HG03558 (cell line): ENCODE measurements around the gene SON.

ENCODE experiments used
- ATAC-seq: cut with Tn5 transposase; IDR thresholded peaks from one replicate; pipeline ENCODE4 v1.9.1; 2021; ENCODE audit warnings: moderate number of reproducible peaks; ENCODE audit not compliant: unreplicated experiment; ENCODE audit errors: extremely low read depth

Gene SON

DNA sequence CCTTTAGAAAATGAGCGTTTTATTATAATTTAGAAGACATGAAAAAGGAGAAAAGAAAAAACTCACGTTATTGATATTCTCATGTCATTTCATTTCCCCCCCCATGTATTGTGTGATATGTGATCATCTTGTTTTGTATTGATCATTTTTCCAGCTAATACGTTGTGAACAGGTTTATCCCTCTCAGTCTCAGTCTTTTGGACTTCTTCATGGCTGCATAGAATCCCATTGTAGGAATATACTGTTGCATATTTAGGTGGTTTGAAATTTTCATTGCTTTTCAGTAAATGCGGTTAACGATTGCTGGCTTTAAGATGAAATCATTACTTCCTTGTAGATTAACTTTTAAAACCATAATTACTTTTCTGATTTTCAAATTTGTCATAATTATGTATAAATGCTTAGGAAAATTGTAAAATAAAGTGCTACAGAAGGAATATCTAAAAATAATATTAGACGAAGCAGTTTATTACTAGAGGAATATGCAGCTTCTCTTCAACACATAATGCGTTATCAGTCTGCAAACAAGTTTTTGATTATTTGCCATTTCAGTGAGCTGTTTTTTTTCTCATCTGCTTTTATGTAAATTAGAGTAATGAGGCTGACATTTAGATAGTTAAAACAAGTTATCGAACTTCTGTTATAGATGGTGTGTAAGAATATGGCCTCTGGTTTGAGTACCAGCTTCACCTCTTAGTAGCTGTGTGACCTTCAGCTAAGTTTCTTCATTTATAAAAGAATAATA, 1.8 kb downstream of the SON start:
- ATAC-seq: no peak

DNA sequence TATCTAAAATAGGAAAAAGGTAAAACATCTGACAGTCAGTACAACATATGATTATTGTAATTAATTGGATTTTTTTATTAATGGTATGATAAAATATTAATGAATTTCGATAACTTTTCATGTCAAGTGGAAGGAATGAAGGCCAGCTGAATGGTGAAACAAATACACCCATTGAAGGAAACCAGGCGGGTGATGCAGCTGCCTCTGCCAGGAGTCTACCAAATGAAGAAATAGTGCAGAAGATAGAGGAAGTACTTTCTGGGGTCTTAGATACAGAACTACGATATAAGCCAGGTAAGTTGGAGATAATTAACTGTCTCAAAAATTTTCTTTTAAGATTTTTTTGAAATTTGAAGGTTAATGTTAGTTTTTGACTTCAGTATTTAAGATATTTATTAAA, 3.2 kb downstream of the SON start:
- ATAC-seq: no peak

DNA sequence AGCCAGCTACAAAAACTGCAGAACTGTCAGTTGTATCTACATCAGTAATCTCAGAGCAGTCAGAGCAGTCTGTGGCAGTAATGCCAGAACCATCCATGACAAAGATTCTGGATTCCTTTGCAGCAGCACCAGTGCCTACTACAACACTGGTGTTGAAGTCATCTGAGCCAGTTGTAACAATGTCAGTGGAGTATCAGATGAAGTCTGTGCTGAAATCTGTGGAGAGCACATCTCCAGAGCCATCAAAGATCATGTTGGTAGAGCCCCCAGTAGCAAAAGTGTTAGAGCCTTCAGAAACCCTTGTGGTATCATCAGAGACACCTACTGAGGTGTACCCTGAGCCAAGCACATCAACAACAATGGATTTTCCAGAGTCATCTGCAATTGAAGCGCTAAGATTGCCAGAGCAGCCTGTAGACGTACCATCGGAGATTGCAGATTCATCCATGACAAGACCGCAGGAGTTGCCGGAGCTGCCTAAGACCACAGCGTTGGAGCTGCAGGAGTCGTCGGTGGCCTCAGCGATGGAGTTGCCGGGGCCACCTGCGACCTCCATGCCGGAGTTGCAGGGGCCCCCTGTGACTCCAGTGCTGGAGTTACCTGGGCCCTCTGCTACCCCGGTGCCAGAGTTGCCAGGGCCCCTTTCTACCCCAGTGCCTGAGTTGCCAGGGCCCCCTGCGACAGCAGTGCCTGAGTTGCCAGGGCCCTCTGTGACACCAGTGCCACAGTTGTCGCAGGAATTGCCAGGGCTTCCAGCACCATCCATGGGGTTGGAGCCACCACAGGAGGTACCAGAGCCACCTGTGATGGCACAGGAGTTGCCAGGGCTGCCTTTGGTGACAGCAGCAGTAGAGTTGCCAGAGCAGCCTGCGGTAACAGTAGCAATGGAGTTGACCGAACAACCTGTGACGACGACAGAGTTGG, 7.3 kb downstream of the SON start:
- no peak for ATAC-seq

DNA sequence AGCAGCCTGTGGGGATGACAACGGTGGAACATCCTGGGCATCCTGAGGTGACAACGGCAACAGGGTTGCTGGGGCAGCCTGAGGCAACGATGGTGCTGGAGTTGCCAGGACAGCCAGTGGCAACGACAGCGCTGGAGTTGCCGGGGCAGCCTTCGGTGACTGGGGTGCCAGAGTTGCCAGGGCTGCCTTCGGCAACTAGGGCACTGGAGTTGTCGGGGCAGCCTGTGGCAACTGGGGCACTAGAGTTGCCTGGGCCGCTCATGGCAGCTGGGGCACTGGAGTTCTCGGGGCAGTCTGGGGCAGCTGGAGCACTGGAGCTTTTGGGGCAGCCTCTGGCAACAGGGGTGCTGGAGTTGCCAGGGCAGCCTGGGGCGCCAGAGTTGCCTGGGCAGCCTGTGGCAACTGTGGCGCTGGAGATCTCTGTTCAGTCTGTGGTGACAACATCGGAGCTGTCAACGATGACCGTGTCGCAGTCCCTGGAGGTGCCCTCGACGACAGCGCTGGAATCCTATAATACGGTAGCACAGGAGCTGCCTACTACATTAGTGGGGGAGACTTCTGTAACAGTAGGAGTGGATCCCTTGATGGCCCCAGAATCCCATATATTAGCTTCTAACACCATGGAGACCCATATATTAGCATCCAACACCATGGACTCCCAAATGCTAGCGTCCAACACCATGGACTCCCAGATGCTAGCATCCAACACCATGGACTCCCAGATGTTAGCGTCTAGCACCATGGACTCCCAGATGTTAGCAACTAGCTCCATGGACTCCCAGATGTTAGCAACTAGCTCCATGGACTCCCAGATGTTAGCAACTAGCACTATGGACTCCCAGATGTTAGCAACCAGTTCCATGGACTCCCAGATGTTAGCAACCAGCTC, 8.2 kb downstream of the SON start:
- ATAC-seq: no peak

DNA sequence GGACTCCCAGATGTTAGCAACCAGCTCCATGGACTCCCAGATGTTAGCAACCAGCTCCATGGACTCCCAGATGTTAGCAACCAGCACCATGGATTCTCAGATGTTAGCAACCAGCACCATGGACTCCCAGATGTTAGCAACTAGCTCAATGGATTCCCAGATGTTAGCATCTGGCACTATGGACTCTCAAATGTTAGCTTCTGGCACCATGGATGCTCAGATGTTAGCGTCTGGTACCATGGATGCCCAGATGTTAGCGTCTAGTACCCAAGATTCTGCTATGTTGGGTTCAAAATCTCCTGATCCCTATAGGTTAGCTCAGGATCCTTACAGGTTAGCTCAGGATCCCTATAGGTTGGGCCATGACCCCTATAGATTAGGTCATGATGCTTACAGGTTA, 8.8 kb downstream of the SON start:
- ATAC-seq: no peak

DNA sequence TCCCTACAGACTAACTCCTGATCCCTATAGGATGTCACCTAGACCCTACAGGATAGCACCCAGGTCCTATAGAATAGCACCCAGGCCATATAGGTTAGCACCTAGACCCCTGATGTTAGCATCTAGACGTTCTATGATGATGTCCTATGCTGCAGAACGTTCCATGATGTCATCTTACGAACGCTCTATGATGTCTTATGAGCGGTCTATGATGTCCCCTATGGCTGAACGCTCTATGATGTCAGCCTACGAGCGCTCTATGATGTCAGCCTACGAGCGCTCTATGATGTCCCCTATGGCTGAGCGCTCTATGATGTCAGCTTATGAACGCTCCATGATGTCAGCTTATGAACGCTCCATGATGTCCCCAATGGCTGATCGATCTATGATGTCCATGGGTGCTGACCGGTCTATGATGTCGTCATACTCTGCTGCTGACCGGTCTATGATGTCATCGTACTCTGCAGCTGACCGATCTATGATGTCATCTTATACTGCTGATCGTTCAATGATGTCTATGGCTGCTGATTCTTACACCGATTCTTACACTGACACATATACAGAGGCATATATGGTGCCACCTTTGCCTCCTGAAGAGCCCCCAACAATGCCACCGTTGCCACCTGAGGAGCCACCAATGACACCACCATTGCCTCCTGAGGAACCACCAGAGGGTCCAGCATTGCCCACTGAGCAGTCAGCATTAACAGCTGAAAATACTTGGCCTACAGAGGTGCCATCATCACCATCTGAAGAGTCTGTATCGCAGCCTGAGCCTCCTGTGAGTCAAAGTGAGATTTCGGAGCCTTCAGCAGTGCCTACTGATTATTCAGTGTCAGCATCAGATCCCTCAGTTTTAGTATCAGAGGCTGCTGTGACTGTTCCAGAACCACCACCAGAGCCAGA, 9.5 kb downstream of the SON start:
- ATAC-seq: no peak

DNA sequence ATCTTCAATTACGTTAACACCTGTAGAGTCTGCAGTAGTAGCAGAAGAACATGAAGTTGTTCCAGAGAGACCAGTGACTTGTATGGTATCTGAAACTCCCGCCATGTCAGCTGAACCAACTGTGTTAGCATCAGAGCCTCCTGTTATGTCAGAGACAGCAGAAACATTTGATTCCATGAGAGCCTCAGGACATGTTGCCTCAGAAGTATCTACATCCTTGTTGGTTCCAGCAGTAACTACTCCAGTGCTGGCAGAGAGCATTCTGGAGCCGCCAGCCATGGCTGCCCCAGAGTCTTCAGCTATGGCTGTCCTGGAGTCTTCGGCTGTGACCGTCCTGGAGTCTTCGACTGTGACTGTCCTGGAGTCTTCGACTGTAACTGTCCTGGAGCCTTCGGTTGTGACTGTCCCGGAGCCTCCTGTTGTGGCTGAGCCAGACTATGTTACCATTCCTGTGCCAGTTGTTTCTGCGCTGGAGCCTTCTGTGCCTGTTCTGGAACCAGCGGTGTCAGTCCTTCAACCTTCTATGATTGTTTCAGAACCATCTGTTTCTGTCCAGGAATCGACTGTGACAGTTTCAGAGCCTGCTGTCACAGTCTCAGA, 10.3 kb downstream of the SON start:
- no peak for ATAC-seq

DNA sequence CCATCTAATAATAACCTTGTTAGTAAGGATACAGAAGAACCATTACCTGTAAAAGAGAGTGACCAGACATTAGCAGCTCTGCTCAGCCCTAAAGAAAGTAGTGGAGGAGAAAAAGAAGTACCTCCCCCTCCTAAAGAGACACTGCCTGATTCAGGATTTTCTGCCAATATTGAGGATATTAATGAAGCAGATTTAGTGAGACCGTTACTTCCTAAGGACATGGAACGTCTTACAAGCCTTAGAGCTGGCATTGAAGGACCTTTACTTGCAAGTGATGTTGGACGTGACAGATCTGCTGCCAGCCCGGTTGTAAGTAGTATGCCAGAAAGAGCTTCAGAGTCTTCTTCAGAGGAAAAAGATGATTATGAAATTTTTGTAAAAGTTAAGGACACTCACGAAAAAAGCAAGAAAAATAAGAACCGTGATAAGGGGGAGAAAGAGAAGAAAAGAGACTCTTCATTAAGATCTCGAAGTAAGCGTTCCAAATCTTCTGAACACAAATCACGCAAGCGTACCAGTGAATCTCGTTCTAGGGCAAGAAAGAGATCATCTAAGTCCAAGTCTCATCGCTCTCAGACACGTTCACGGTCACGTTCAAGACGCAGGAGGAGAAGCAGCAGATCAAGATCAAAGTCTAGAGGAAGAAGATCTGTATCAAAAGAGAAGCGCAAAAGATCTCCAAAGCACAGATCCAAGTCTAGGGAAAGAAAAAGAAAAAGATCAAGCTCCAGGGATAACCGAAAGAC, 11.6 kb downstream of the SON start:
- ATAC-seq: no peak

DNA sequence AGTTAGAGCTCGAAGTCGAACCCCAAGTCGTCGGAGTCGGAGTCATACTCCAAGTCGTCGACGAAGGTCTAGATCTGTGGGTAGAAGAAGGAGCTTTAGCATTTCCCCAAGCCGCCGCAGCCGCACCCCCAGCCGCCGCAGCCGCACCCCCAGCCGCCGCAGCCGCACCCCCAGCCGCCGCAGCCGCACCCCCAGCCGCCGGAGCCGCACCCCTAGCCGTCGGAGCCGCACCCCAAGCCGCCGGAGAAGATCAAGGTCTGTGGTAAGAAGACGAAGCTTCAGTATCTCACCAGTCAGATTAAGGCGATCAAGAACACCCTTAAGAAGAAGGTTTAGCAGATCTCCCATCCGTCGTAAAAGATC, 12.1 kb downstream of the SON start:
- no peak for ATAC-seq

DNA sequence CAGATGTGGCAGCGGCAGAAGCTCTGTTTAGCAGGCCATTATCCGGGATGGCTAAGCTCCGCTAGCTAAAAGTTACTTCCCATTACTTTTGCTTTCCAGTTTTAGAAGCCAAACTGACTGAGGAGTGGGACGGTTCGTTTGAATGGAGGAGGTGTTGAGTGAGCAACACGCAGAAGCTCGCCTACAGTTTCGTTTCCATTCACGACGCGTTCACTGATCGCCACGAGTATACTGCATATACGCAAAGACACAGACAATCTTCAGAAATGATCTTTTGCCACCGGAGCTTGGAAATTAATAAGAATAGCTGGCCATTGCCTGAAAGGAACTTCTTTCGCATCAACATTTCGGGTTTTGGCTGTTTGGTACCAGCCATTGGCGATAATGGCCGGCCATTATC, 14.6 kb downstream of the SON start:
- ATAC-seq: no peak

DNA sequence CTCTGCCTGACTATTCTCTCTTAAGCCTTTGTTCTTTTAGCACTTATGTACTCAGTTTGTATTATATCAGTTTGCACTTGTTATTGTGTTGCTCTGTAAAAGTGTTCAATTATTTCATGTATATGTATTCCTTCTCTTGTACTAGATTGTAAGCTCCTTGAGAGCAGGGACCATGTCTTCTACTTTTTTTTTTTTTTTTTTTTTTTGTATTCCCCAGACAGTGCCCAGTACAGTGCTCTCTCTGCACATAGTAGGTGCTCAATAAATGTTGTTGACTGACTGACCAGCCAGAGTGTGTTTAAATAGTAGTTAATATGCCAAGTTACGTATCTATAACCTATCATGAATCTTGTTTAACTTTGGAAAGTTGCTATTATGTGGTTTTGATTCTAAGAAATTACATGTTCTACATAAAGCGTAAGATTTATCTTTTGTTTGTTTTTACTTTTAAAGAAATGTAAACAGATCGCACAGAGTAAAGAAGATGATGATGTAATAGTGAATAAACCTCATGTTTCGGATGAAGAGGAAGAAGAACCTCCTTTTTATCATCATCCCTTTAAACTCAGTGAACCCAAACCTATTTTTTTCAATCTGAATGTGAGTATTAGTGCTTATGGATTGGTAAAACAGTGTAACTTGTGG, 16.1 kb downstream of the SON start:
- no peak for ATAC-seq

DNA sequence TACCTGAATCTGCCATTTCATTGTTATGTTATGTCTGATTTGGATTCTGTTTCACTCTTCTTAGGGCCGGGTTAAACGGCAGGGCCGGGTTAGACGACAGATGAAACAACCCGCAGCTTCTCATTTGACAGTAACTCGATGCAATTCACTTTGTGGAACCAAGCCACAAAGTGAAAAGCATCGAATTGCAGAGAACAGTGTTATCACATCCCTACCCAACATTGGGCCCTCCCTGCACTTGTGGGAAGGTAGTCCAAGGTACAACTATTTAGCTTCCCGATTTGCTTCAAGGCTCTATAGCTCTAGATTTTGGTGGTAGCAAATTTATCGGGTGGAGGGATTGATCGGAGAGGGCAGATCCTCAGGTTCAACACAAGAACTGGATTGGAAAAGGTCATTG, 17.0 kb downstream of the SON start:
- ATAC-seq: no peak

DNA sequence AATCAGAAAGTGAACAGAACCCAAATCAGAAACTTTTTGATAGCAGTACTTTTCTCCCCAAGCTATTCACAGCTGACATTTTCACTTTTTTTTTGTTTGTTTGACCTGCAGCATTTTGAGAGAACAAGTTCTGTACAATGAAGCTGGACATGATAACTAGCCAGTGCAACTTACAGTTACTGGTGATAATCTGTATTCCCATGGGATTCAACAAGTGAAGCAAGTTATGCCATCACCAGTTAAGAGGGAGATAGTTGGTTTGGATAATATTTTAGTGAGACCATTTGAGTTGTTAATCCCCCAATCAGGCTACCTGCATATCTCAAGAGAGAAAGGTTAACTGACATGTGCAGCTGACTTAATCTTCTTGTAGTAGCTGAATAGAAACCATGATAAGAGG, 18.1 kb downstream of the SON start:
- no peak for ATAC-seq

DNA sequence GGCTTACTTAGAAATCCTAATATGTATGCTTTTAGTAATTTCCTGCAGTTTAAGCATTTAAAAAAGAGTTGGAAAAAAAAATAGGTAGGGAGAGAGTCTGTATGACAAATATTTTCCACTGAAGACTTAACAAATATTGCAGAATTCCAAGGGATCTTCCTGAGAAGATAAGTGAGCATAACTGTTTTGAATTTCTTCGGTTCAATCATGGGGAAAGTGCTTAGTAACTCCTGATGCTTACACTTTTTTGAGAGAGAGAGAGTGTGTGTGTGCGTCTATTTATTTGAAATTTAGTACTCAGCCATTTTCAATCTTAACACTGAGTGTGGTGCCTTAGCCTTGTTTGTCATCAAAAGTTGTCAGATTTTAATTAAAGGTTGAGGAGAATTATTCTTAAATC, 18.5 kb downstream of the SON start:
- ATAC-seq: no peak

DNA sequence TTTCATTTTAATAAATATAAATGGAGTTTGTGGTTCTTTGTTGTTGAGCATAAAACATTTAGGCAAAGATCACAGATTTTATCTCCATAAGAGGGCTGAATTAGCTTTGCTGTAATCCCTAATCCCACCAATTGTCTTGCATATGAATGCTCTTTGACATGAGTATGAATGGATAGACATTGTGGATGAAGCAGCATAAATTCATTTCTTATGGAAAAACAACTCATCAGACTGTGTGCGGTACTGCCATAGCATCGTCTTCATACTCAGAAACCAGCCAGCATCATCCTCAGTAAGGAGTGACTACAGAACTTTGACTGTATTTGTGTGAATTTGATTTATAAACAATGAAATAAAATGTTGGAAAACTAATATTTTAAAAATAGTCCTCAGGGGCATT, 19.6 kb downstream of the SON start:
- ATAC-seq: no peak

DNA sequence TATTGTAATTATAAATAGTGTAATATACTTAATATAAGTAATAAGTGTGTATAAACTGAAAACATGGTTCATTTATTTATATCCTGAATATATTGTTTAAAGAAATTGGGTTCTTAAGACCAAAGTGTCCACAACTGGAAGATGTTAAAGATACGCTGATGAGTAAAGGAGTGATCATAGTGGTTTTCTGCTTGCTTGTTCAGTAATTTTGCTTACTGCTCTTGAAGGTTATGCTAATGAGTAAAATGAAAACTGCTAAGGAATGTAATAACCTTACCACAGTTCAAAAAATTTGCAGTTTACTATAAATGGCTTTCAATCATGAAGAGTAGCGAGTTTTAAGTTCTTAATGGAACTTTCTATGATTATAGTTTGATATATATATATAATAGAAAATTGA, 23.7 kb downstream of the SON start:
- no peak for ATAC-seq

DNA sequence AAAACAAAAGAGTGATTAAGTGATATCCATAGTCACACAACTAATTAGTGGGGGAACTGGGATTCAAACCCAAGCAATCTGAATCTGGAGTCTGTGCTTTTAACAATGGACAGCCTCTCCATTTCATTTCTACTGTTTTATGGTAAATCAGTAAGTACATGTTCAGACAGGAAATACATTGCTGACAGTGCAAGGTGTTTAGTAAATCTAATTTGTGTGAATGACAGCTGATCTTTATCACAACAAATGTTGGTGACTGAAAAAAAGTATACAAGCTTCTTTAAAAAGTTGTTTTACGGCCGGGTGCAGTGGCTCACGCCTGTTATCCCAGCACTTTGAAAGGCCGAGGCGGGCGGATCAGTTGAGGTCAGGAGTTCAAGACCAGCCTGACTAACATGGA, 25.1 kb downstream of the SON start:
- no peak for ATAC-seq

DNA sequence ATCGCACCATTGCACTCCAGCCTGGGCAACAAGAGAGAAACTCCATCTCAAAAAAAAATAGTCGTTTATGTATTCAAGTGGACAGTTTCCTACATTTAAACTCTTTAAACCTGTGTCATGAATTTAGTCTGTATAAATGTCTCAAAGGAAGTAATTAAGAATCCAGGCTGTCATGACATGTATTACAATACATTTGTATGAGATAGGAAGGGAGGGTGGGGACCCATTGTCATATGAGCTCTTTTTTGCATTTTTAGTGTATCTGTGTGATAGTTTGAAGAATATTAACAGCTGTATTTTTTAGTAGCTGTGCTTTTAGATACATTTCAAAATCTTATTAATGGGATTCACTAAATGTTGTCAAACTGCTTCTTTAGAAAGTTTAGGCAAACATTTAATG, 25.6 kb downstream of the SON start:
- ATAC-seq: no peak
